Left colon (tissue), 2 donors: Measurements from ENCODE around the gene PP2D1. TPM values are rescaled to one million over a fixed set of nuclear protein-coding genes. Genes with fewer than 3 reads are reported as not detected.
A peak's percentile ranks its signal among the peaks of the same experiment; 100 is the strongest.
"Not testable (repeated sequence)": the region's sequence is repeated elsewhere in the genome, so short reads cannot be mapped to it uniquely, and the experiment has no call there.

Experiments
- ATAC-seq: fragments of 200-7000 bp; cut with Tn5 transposase; one replicate; pipeline ENCODE4 v1.9.1; 2020; ENCODE audit warnings: mild to moderate bottlenecking, moderate library complexity
- DNase-seq, 2 donors: peaks; one replicate each; pipeline ENCODE4 v3.0.0-alpha.2; 2020
- intact Hi-C, 2 donors: fragments of 100-400 bp; cut with DNase I in 1 of 2; cut with micrococcal nuclease in 1 of 2; formaldehyde crosslinking; loops; one replicate each; pipeline versions ENCODE4 v1.11.2 to v1.14.0; 2022; cut with DNase I, micrococcal nuclease
- total RNA-seq, 2 donors: library from RNA; stranded (reverse); fragmentation: NEBNext Ultra II Directional; extraction: Animal tissue kit (Norgen Biotek cat#: 25700); gene quantifications; one replicate each; pipeline ENCODE4 v1.2.1, GENCODE V29; 2021
- donor health status: DM: no; HTN: no; CAD: no.
- donor health status: DM: yes; HTN: yes; CAD: no.

The PP2D1 gene
- total RNA-seq, 2 donors from 2014 or later = not detected

DNA sequence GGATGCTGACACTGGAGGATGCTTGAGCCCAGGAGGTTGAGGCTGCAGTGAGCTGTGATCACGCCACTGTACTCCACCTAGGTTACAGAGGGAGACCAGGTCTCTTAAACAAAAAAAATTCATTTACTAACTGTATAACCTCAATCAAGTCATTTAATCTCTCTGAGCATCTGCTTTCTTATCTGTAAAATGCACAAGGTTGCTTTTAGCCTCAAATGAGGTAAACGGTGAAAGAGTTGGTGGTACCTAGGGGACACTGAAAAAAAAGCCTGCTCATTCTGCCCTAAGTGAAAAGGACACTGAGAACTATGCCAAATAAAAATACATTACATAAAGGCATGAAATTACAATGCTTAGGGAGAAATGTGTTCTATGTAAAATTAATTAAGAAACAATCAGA is 3.4 kb downstream of the PP2D1 start:
- ATAC-seq (no peak), DNase-seq (no peak)
- intact Hi-C loops = no loop called here

DNA sequence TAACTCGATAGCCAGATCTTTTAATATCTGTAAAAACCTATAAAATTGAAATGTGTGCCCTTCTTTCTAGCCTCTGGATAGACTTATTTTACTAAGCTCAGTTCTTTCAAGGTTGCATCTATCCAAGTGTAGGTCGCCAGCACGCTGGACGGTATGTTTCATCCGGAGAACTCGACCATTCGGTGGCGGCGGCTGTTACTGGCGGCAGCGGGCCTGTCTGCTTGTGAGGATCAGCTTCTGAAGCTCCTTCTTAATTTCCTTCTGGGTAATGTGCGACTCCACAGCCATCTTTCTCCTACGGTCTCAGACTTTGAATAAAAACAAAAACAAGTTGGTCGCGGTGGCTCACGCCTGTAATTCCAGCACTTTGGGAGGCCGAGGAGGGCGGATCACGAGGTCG is 4.1 kb downstream of the PP2D1 start:
- intact Hi-C loops = no loop called here
- no peak for ATAC-seq
- DNase-seq = no peak

DNA sequence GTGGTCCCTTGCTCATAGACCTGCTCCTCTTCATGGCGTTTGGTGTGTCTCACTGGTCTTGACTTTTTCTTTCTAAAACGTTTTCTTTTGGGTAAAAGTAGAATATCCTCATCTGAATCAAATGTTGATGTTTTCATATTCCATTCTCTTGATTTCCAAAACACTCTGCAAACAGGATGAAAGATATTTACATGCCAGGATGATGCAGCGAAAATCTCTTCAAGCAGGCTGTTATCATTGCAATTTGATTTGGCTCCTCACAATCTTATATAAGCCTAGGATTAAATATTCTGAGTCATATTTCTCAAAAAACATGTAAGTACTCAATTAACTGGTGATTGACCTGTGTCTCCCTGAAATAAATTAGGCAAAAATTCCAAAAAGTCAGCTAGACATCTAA is 10.1 kb downstream of the PP2D1 start:
- DNase-seq = no peak
- intact Hi-C loops = no loop called here
- no peak for ATAC-seq

DNA sequence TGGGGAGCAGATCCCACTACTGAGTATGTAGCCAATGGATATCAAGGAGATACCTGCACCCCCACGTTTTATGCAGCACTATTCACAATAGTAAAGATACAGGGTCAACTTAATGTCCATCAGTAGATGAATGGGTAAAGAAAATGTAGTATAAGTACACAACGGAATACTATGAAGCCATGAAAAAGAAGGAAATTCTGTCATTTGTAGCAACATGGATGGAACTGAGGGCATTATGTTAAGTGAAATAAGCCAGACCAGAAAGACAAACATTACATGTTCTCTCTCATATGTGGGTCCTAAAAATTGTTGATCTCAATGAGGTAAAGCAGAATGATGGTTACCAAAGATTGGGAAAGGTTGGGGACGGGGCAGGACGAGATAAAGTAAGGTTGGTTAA is 14.6 kb downstream of the PP2D1 start:
- DNase-seq = no peak
- intact Hi-C loops = no loop called here
- ATAC-seq = no peak

DNA sequence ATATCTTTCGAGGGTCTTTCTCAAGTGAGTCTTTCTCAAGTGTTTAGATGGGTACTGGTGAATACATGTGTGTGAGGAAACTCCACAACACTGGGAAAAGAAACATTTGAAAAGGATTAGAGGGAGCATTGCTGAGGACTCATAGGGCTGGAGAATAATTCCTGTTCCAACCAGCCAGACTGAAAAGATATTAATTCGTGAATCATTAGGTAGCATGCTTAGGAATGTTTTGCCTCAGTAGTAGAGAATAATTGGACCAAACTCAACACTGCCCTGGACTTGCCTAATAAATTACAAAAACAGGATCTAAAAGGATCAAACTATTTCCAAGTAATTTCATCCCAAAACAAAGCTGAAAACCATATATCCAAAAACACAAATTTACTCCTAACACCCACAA is 17.3 kb downstream of the PP2D1 start:
- ATAC-seq (no peak), DNase-seq (no peak)
- intact Hi-C loops = no loop called here

DNA sequence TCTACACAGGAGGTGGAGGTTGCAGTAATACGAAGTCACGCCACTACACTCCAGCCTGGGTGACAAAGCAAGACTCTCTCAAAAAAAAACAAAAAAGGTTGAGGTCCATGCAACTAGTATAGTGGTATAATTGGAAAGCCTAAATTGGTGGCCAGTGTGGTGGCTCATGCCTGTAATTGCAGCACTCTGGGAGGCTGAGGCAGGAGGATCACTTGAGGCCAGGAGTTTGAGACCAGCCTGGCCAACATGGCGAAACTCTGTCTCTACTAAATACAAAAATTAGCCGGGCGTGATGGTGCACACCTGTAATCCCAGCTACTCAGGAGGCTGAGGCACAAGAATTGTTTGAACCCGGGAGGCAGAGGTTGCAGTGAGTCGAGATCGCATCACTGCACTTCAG is 23.2 kb downstream of the PP2D1 start:
- ATAC-seq, intact Hi-C loops, DNase-seq: not testable (repeated sequence)

DNA sequence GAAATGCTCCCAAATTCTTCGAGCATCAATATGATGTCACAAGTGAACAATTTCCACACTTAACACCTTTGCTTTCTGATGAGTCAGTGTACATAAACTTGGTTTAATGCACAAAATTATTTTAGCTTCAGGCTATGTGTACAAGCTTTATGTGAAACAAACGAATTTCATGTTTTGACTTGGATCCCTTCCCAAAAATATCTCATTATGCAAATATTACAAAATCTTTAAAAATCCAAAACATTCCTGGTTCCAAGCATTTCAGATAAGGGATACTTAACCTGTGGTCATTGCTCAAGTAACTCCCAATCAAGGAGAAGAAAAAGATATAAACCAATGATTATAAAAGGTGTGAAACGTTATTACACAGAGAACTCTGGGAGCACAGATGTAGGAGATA is 40.0 kb downstream of the PP2D1 start:
- intact Hi-C loops = no loop called here
- DNase-seq (no peak), ATAC-seq (no peak)

DNA sequence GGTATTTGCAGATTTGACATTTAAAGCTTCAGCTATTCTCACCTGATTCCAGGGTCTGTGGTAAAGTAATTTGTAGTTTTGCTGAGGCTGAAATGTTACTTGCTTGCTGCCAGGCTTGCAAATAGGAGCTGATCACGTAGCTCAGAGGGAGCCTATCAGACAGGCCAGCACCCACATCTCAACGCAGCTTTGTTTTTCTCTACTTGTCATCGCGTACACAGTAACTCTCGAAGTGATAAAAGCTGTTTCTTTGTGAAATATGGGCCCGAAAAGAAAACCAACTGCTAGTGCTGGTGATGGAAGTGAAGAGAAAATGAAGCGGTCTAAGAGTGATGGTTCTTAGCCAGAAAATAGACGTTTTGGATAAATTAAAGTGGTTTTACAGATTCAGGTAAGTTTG is 41.7 kb downstream of the PP2D1 start:
- DNase-seq (no peak), ATAC-seq (no peak)
- intact Hi-C loops = no loop called here

DNA sequence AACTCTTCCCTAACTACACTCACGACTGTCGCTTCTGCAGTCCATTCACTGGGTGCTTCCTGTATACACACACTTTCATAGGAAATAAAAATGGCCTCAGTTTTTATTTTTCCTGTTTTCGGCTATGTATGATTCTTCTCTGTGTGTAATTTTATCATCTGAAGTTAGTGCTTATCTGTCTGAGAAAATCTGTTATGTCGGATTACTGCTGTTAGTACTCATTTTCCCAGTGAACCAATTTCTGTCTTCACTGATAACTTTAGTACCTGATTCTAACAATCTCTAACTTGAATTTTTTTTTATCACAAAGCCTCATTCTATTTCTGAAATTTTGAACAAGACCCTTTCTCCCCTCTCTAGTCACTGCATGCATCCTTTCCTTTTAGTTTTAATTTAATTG is 44.3 kb downstream of the PP2D1 start:
- ATAC-seq (no peak), DNase-seq (no peak)
- intact Hi-C loops = no loop called here

DNA sequence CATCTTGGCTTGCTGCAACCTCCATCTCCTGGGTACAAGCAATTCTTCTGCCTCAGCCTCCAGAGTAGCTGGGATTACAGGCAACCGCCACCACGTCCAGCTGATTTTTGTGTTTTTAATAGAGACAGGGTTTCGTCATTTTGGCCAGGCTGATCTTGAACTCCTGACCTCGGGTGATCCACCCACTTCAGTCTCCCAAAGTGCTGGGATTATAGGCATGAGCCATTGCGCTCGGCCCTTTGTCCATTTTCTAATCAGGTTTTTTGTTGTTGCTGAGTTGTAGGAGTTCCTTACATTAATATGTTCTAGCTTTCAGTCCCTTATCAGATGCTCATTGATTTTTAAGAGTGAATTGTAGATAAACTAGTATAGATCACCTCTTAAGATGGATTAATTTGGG is 44.9 kb downstream of the PP2D1 start:
- no peak for ATAC-seq
- intact Hi-C loops = no loop called here
- DNase-seq = no peak

DNA sequence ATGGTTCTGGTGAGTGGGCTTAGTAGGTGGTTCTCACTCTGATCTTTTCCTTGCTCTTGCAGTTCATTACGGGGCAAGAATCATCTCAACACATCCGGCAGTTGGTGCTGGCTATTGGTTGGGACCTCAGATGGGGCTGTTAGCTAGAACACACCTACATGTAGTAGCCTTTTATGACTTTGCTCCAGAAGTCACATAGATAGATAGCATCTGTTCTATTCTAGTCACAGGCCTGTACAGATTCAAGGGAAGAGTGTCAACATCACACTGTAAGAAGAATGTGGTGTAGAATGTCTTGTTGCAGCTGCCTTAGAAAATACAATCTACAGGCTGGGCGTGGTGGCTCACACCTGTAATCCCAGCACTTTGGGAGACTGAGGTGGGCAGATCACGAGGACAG is 50.1 kb downstream of the PP2D1 start:
- ATAC-seq (peak; percentile 98), DNase-seq (peak in 1 of 2 donors; percentile 15)
- intact Hi-C loops = no loop called here

DNA sequence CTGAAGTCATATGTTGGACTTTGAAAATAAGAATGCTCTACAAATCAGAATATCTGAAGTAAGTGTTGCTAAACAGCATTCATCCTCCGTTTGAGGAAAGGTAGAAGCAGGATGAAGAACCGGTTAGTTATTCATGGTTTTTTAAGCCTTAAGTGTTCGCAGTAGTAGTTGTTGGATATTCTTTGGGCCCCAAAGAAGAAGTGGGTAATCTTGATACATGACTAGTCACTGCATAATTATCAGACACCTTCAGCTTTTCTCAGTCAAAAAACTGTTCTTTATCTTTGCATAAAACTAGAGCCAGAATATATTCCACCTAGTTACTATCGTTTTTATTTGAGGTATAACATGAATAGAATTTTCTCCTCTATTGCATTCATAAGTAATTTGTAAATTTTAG is 51.4 kb downstream of the PP2D1 start:
- DNase-seq = no peak
- intact Hi-C loops = no loop called here
- no peak for ATAC-seq

DNA sequence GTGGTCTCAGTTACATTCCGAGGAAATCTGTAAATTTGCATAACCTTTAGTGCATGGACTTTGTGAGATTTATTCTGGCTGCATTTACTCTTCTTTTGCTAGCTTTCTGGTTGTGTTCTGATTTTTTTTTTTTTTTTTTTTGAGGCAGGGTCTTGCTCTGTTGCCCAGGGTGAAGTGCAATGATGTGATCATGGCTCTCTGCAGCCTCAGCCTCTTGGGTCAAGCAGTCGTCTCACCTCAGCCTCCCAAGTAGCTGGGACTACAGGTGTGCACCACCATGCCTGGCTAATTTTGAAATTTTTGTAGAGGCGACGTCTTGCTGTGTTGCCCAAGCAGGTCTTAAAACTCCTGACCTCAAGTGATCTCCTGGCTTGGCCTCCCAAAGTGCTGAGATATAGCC is 52.6 kb downstream of the PP2D1 start:
- intact Hi-C loops = no loop called here
- DNase-seq = no peak
- ATAC-seq = no peak

DNA sequence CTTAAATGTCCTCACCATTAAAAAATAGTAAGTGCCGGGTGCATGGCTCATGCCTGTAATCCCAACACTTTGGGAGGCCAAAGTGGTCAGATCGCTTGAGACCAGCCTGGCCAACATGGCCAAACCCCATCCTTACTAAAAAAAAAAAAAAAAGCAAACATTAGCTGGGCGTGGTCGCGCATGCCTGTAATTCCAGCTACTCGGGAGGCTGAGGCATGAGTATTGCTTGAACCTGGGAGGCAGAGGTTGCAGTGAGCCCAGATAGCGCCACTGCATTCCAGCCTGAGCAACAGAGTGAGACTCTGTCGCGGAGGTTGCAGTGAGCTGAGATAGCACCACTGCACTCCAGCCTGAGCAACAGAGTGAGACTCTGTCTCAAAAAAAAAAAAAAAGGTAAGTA is 54.7 kb downstream of the PP2D1 start:
- peak; percentile 20 for ATAC-seq
- DNase-seq, intact Hi-C loops: not testable (repeated sequence)

DNA sequence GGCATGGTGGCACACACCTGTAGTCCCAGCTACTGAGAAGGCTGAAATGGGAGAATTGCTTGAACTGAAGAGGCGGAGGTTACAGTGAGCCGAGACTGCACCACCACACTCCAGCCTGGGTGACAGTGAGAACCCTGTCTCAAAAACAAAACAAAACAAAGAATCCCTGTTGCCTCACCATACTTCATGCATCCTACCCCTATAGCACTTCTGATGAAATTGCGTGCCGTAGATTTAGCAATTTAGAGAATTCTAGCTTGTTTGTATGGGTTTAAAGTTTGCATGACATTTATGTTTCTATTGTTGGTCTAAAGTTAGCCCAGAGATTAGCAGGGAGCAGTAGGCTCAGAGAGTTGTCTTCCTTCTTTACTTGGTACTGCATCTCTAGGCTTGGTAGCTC is 57.4 kb downstream of the PP2D1 start:
- intact Hi-C loops = no loop called here
- no peak for DNase-seq
- no peak for ATAC-seq

DNA sequence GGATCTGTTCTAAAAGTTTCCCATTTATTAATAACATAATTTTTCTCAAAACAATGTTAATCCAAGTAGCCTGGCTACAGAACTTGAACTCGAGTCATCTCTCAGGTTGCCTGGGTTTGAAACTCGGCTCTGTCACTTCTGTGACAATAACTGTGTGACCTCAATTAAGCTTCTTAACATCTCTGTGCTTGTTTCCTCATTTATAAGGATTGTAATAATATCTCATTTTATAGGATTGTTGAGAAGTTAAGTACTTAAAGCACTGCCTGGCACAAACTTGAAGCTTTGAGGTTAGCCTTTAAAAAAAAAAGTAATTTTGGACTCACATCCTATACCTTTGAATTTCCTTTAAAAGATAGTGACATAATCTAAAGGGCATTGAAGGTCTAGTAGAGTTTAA is 61.7 kb downstream of the PP2D1 start:
- no peak for ATAC-seq
- intact Hi-C loops = no loop called here
- DNase-seq = no peak

DNA sequence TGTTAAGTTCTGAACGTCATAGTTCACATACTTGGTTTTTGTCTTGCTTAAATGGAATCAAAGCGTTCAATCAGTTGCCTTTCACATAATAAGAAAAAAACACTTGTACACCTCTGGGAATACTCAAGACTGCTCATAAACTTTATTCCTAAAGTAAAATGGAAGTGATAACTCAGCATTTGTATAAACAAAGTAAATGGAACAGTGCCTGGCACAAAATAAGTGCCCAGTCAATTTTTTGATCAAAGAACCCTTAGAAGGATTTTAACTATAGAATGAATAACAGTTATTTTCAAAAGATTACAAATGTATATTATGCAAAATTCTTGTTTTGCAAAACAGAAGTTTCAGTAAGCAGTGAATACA is 63.9 kb downstream of the PP2D1 start:
- intact Hi-C loops = loop anchor here in 1 of 2 donors (5.0 kb wide), 3 partner anchors 61 to 239 kb away; partner anchors contain the start of genes KAT2B and SGO1
- no peak for DNase-seq
- ATAC-seq = no peak

DNA sequence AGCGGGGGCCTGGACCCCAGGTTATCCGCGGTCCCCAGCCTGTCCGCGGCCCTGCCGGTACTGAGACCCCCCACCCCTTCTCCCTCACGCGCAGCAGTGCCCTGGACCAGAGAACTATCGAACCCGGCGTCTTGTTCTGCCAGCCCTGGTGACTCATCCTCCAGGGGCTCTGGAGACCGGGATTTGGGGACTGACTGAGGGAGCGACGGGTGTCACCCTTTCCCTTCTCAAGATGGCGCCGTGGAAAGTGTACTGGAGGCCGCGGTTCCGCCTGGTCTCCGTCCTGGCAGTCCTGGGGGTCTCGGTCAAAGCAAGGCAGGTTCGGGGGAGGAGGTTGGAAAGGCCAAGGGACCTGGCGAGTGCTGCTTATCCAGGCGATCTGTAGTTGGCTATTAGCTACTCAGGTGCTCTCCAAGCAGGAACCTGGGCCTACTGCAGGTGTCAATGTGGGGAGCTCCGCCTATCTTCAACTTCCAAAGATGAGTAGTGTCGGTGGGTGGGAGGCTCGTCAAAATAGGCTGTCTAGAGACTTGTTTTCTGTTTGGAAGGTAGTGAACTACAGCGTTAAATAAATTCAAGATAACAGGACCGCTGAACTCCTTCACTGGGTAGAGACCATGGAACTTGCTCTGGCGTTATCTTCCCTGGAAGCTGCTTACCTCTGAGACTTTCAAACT is 64.4 kb downstream of the PP2D1 start:
- intact Hi-C loops = loop anchor here in 1 of 2 donors (5.0 kb wide), 3 partner anchors 60 to 240 kb away; partner anchors contain the start of genes KAT2B and SGO1
- ATAC-seq = peak; percentile 35
- DNase-seq = peak; percentile 54 to 60

DNA sequence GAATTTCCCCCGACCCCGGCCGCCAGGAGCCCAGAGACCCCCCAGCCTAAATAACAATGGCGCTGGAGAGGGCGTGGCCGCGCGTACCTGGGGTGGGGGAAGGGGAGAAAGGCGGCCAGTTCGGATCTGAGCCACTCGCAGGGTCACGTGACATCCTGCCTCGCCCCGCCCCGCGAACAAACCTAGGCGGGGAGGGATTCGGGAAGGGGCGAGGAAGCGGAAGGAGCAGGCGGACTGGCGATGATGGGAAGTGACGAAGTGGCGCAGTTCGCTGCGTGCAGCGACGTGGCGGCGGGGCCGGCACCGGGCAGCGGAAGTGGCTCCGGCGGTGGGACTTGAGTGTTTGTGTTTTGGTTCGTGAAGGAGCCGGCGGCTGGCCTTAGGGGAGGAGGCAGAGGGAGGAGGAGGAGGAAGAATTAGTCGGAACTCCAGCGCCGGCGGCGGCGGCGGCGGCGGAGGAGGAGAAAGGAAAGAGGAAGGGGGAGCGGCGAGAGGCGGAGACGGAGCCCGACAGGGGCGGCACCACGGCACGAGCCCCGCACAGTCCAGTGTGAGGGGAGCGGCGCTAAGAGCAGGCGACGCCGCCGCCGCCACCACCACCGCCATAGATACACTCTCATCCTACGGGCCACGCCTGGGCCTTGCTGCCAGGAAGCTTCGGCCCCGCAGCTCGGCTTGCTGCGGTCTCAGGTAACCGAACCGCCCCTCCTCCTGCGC is 65.1 kb downstream of the PP2D1 start, which contains the start of gene RAB5A:
Gene RAB5A (plus strand): TSS at position 266 of the 717 bp plus-strand sequence. CDS start 3,802 bp downstream, outside the sequence.
- intact Hi-C loops = loop anchor here in 1 of 2 donors (5.0 kb wide), 3 partner anchors 60 to 240 kb away; partner anchors contain the start of genes KAT2B and SGO1
- peak; percentile 98 to 99 for DNase-seq
- peak; percentile 88 for ATAC-seq
